B cell (primary cell): Measurements from ENCODE around the gene BEND7.

ENCODE experiments used
- EZH2 ChIP-seq: IDR thresholded peaks from 2 replicates; pipeline ENCODE4 v1.6.1; 2012; ENCODE audit warnings: borderline replicate concordance, low read depth, mild to moderate bottlenecking, moderate library complexity, low read length; ENCODE audit not compliant: insufficient read depth, poor library complexity, severe bottlenecking
- TF ChIP-seq, protein P1 (sequence below): fragments of 200-600 bp; IDR thresholded peaks from one replicate; pipeline ENCODE4 v1.8.0; 2022; ENCODE audit warnings: antibody characterized with exemption, mild to moderate bottlenecking

DNA sequence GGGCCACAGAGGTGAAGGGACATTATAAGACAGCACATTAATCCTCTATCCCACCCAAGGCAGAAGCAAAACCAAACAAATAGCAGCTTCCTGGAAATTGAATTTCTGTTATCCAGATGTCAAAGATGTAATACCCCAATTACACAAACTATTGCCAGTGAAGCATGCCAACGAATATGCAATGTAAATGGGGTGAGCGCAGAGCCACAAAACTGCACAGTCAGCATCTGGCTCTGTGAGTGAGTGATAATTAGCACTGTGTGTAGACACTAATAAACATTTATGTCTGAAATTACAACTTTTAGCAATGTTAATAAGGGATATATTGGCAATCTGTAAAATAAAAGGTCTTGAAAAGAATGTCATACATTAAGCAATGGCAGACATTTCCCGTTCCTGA lies 3.2 kb downstream of the BEND7 start:
- TF ChIP-seq, protein P1, sequence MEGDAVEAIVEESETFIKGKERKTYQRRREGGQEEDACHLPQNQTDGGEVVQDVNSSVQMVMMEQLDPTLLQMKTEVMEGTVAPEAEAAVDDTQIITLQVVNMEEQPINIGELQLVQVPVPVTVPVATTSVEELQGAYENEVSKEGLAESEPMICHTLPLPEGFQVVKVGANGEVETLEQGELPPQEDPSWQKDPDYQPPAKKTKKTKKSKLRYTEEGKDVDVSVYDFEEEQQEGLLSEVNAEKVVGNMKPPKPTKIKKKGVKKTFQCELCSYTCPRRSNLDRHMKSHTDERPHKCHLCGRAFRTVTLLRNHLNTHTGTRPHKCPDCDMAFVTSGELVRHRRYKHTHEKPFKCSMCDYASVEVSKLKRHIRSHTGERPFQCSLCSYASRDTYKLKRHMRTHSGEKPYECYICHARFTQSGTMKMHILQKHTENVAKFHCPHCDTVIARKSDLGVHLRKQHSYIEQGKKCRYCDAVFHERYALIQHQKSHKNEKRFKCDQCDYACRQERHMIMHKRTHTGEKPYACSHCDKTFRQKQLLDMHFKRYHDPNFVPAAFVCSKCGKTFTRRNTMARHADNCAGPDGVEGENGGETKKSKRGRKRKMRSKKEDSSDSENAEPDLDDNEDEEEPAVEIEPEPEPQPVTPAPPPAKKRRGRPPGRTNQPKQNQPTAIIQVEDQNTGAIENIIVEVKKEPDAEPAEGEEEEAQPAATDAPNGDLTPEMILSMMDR: no peak
- no peak for TF ChIP-seq EZH2
